DLD1 (cell line): ENCODE data around the gene TGFBR3L.

ENCODE experiments used
- in situ Hi-C: cut with HindIII; loops from 2 replicates; pipeline ENCODE4 v1.10.0; 2017; ENCODE audit warnings: low sequenced_read_pairs

TGFBR3L gene

DNA sequence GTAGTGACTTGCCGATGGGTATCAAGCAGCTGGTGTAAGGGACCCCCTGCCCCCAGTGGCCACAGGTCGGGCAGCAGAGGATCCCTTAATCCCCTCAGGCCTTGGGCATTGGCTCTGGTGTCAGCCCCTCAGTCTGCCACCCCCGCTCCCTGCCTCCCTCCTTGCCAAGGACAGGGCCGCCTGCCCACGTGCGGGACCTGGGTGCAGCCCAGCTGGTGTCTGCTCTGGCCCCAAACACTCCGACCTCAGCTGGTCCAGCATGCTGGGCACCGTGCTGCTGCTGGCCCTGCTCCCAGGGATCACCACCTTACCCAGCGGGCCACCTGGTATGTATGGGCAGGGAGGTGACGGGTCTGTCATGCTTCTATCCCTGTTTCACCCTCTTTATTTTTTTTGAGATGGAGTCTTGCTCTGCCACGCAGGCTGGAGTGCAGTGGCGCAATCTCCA lies at the start of gene TGFBR3L:
Gene TGFBR3L, plus strand, starts transcription at position 233 of the 448 bp plus-strand sequence.
- in situ Hi-C loops, result no loop called here

DNA sequence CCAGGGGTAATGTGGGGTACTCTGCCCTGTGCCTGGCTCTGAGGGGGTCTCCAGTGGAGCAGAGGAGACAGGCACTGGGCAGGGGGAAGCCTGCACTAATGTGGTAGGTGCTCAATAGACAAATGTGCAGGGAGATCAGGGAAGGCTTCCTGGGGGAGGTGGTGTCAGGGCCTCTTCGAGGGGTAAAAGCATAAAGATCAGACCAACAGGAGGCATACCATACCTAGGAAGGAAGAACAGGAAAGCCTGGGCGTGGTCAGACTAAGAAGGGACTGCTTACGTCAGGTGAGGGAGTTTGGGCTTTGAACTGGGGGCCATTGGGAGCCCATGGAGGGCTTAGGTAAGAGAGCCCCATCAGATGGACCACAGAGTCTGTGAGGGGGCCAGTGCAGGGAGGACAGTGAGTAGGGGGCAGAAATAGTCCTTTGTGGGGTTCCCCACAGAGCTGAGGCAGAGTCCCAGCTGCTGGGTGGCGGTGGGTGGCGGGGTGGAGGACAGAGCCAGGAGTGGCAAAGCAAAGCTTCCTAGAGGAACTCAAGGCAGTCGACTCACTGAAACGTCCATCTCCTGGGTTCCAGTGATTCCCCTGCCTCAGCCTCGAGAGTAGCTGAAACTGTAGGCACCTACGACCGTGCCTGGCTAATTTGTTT lies 49.2 kb upstream of the TGFBR3L start:
- in situ Hi-C loops, result loop anchor here (25.0 kb wide), 1 partner anchor 153 kb away; the partner anchor contains the start of gene FCER2

DNA sequence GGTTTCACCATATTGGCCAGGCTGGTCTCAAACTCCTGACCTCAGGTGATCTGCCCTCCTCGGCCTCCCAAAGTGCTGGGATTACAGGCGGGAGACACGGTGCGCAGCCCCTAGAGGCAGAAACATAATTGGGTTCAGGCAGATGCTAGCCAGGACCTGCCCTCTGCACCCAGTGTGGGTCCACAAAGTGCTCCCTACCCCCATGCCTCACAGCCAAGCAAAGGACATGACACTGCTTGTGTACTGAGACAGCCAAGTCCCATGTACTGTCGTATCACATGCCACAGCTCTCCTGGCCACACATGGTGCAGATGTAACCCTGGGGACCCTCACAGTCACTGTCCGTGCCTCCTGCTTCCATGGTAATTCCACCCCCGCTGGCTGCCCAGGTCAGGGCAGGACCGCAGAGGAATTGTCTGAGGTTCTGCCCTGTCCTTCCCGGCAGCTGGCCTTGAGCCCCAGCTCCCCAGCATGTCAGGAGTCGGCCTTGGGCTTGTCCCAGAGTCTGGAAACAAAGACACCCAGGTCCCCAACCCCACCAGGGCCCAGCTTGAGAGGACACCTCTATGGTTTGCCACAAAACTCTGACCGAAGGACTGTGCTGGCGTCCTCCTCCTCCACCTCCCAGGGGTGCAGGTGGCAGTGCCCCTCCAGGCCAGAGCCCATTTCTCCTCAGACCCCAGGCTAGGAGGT lies 48.1 kb upstream of the TGFBR3L start:
- in situ Hi-C loops, result loop anchor here (25.0 kb wide), 1 partner anchor 154 kb away; the partner anchor contains the start of gene FCER2

DNA sequence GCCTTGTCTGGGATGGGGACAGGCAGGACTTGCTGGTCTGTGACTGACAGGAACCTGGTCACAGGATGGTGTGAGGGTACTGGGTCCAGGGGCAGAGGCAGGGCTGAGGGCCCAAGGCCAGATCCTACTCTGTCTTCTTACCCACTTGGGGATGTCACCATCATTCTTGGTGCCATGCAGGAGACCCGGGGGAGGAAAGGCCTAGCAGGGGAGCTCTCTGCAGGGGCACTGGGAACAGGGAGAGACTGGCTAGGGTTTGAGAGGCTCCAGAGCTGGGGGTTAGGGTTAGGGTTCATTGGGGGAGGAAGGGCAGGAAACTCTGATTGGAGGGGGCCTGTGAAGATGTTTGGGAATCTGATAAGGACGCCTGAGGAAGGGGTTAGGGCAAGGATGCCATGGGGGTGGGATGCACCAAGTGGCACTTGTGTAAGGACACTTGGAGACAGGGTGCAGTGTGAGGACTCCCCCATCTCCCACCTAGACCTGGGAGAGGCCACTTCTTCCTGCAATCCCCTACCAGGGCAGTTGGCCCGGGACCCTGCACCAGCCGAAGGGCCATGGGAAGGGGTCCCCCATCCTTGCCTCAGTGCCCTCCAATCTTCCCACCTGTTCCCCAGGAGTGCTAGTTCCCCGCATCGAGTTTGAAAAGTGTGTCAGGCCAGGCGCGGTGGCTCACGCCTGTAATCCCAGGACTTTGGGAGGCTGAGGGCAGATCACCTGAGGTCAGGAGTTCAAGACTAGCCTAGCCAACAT lies 47.4 kb upstream of the TGFBR3L start:
- in situ Hi-C loops, result loop anchor here (25.0 kb wide), 1 partner anchor 155 kb away; the partner anchor contains the start of gene FCER2

DNA sequence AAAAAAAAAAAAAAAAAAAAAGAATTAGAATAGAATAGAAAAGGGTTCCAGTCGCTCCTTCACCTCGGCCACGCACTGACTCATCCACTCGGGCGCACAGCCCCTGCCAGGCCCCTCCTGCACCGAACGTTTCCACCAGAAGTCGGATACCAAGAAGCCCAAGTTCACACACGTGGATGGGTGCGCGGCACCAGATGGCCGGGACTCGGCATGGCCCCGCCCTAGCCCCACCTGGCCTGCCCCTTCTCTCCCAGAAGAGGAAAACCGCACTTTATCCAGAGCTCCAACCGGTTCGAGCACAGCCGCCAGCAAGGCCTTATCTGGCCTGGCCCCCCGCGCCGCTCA lies 46.3 kb upstream of the TGFBR3L start:
- in situ Hi-C loops, result loop anchor here (25.0 kb wide), 1 partner anchor 156 kb away; the partner anchor contains the start of gene FCER2

DNA sequence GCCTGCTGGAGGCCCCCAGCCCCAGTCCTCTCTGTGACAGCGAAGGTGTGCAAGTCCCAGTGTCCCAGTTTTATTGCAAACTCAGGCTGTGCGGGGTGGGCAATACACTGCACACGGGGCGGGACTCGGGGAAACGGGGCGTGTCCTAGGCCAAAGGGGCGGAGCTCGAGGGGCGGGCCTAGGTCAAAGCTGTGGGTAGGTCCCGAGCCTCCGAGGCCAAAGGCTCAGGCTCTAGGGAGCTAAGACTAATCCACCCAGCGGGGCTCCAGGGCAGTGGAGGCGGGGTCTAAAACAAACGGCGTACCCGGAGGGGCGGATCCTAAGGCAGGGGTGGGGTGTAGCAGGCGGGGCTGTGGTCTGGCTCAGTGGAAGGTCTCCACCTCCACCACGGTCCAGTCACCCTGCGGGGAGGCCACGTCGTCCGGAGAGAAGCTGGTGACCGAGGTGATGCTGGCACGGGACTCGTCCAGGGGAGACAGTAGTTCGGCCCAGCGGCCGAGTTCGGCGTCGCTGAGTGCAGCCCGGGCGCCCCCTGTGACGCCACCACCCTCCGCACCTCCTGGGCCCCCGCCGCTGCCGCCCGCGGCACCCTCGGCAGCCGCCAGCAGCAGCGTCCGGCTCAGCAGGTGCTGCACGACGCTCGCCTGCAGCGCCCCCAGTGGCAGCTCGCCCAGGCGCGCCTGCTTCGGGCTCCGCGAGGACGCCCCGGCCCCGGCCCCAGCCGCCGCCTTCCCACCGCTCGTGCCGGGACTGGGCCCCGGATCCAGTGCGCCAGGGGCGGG lies 45.8 kb upstream of the TGFBR3L start:
- in situ Hi-C loops, result loop anchor here (25.0 kb wide), 1 partner anchor 157 kb away; the partner anchor contains the start of gene FCER2

DNA sequence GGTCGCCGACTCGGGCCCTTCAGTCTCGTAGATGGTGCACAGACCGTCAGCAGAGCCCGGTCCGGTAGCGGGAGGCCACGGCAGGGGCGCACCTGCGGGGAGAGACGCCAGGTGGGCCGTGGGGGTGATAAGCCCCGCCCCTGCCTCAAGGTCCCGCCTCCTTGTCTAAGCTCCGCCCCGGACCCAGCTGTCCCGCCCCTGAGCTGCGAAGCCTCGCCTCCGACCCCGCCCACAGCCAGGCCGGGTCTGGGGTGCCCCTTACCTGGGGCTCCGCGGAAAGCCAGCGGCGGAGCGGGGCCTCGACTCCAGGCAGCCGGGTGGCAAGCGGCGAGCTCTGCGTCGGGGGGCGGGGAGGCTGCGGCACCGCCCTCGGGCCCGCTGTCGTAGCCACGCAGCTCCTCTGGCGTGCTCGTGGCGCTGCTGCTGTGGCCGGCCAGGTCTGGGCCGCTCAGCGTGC lies 45.1 kb upstream of the TGFBR3L start:
- in situ Hi-C loops, result loop anchor here (25.0 kb wide), 1 partner anchor 157 kb away; the partner anchor contains the start of gene FCER2

DNA sequence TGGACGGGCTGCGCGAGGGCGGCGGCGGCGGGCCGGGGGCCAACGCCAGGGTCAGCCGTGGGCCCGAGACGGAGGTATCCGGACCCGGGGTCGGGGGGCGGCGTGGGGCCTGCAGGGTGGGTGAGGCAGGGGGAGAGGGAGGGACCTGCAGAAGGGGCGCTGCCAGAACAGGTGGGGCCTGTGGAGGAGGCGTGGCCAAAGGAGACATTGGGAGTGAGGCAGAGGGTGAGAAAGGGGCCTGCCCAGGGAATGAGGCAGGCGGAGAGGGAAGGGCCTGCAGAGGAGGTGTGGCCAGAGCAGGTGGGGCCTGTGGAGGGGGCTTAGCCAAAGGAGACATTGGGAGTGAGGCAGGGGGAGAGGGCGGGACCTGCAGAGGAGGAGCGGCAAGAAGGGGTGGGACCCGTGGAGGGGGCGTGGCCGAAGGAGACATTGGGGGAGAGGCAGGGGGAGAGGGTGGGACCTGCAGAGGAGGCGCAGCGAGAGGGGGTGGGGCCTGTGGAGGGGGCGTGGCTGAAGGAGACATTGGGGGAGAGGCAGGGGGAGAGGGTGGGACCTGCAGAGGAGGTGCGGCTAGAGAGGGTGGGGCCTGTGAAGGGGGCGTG lies 44.6 kb upstream of the TGFBR3L start:
- in situ Hi-C loops, result loop anchor here (25.0 kb wide), 1 partner anchor 158 kb away; the partner anchor contains the start of gene FCER2

DNA sequence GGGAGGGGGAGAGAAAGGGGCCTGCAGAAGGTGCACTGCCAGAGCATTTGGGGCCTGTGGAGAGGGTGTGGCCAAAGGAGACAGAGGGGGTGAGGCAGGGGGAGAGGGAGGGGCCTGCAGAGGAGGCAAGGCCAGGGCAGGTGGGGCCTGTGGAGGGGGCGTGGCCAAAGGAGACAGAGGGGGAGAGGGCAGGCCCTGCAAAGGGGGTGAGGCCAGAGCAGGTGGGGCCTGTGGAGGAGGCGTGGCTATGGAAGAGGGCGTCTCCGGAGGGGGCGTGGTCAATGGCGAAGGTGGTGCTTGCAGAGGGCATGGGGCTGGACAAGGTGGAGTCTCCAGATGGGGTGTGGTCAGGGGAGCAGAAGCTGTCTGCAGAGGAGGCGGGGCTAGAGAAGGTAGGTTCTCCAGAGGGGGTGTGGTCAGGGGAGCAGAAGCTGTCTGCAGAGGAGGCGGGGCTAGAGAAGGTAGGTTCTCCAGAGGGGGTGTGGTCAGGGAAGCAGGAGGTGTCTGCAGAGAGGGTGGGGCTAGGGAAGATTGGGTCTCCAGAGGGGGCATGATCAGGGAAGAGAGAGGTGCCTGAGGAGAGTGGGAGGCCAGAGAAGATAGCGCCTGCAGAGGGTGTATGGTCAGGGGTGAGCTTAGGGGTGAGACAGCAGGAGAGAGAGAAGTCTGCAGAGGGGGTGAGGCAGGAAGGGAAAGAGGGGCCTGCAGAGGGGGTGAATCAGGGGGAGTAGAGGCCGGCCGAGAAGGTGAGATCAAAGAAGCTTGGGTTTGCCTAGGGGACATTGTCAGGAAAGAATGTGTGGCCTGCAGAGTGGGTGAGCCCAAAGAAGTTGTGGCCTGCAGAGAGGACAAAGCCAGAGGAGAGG lies 43.8 kb upstream of the TGFBR3L start:
- in situ Hi-C loops, result loop anchor here (25.0 kb wide), 1 partner anchor 159 kb away; the partner anchor contains the start of gene FCER2

DNA sequence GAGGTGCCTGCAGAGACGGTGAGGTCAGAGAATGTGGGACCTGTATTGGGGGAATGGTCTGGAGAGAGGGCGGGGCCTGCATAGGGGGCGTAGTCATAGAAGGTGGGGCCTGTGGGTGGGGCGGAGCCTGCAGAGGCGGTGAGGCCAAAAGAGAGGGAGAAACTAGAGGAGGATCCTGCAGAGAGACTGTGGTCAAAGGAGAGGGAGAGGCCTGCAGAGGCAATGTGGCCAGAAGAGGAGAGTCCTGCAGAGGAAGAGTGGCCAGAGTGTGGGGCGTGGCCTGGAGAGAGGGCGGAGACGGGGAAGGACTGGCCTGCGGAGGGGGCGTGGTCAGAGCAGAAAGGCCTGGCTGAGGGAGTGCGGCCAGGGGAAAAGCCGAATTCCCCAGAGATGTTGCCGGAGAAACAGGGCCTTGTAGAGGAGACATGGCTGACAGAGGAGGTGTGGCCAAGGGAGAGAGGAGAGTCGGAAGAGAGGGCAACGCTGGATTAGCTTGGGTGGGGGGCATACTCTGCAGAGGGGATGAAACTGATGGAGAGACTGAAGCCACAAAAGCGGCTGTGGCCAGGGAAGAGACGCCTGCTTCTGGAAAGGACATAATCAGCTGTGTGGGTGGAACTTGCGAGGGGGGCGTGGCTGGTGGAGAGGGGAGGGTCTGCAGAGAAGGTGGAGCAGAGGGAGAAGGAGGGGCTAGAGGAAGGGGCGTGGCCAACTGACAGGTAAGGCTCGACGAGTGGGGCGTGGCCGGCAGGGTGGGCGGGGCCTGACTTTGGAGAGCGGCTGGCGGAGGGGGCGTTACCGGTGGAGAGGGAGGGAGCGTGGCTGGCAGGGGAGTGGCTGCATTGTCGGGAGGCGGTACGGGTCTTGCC lies 43.0 kb upstream of the TGFBR3L start:
- in situ Hi-C loops, result loop anchor here (25.0 kb wide), 1 partner anchor 159 kb away; the partner anchor contains the start of gene FCER2

DNA sequence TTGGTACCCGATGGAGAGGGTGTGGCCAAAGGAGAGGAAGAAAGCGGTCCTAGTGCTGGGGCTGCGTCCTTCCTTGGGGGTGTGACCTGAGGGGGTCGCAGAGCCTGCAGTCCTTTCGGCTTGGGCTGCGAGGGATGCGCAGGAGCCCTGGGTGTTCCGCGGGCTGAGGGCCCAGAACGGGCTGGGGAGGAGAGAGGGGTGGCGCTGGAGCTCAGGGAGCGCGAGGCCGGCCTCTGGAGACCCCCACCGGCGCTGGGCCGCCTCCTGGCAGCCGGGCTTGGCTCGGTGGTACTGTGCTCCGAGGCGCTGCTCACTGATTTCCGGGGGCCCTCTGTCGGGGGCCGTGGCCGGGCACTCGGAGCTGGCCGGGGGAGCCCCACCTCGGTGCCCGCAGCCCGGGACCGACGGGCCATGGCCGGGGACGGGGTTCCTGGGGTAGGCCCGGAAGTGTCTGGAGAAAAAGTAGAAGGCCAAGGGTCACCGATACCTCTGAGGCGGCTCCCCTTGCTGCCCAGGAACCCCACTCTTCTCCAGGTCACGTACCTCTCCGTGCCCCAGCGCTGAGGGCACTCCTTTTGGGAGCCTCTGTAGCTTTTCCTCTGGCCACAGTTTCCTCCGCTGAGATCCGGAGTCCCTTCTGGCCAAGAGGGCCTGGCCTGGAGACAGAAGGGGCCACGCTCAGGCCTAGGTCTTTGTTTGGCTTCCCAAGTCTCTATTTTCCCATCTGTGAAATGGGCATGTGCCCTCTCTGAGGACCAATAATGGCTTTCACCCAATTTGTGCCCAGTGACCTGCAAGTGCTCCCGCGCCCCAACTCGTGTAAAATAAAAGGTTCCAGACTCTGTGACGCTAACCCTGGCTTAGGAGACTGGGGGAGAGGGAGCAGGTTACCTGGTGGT lies 42.1 kb upstream of the TGFBR3L start:
- in situ Hi-C loops, result loop anchor here (25.0 kb wide), 1 partner anchor 160 kb away; the partner anchor contains the start of gene FCER2

DNA sequence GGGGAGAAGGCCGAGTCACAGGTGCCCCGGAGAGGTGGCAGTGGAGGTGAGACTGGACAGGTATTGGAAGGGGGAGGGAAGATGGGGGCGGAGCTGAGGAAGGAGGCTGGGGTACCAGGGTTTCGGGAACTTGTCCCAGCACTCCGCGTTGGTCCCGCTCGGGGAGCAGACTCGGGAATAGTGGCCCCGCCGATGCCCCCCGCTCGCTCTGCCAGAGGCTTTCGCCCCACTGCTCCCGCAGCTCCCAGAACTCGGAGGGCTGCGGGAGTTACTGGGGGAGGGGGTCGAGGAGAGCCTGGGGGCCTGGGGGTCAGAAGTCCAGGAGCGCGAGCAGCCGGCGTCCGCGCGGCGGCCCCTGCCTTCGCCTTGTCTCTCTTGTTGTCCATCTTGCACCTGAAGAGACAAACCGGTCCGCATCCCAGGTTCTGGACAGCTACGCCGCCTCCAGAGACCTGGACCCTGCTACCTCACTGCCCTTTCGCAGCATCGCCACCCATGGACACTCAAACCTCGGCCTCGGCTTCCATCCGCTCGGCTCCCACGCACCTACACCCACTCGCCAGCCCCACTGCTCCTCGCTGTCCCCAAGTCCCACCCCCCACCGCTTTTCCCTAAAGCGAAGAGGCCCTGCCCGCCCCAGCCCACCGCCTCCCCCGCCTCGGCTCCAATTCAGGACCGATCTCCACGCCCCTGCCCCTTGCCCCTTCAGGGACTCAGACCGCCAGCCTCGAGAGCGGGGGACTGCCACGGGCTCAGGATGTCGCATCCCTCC lies 41.1 kb upstream of the TGFBR3L start:
- in situ Hi-C loops, result loop anchor here (25.0 kb wide), 1 partner anchor 161 kb away; the partner anchor contains the start of gene FCER2

DNA sequence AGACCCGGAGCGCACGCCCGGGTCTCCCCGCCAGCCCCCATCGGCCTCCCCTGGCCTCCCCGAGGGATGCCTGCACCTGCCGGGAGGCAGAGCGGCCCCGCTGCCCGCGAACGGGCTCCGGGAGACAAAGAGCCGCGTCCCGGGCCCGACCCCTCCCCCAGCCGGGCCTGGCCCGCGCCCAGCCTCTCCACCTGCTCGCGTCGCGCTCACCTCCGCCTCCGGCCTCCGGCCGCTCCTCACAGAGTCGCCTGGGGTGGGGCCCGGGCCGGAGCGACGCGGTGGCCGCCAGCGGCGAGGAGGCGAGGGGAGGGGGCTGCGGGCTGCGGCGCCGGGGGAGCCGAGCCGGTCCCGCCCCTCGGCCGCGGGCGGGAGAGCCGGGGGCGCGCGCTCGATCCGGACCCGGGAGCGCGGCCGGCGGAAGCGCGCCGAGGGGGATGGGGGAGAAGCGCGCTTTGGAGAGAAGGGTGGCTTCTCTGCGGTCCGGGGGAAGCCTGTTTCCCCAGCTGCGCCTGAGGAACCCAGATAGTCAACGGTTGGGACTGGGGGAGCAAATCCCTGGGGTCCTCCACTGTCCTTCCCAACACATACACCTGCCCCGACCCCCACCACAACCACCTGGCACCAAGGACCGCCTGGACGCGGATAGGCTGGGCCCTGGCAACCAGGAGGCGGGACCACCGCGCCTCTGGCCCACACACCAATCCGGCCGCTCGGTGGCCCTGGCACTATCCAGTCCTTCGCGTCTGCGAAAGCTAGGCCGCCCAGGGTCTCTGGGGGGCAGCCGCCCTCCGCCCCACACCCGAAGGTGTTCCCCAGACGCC lies 40.3 kb upstream of the TGFBR3L start, which contains the start of gene PRR36:
Gene PRR36, minus strand, starts transcription at position 315 of the 821 bp plus-strand sequence. CDS start 701 bp downstream, outside the sequence.
- in situ Hi-C loops, result loop anchor here (25.0 kb wide), 1 partner anchor 162 kb away; the partner anchor contains the start of gene FCER2

DNA sequence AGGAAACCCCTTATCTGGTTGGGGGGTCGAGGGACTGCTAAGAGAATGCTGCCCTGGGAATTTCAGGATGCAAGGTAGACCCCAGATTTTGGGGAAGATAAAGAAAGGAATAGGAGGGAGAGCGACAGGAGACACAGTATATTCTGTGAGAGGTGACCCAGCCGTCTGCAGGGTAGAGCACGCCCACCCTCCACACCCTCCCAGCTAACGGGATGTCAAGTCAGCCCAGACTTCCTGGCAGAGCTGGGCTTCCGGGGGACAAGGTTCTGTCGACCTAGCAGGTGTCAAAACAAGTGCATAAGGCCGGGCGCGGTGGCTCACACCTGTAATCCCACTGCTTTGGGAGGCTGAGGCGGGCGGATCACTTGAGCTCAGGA lies 39.7 kb upstream of the TGFBR3L start:
- in situ Hi-C loops, result loop anchor here (25.0 kb wide), 1 partner anchor 163 kb away; the partner anchor contains the start of gene FCER2
